Liver (tissue), 9 donors: ENCODE data around the gene NEUROG3. TPM values are rescaled to one million over a fixed set of nuclear protein-coding genes. Genes with fewer than 3 reads are reported as not detected.

ENCODE experiments used
- DNase-seq: peaks from one replicate; pipeline ENCODE4 v3.0.0-alpha.2; 2017; ENCODE audit warnings: low spot score
- H3K27ac ChIP-seq, 2 donors: one replicate each; pipeline ENCODE4 v1.7.0; 2013; ENCODE audit warnings: inconsistent platforms in 2 of 2, low read length in 2 of 2, control low read depth in 1 of 2, low read depth in 1 of 2, mild to moderate bottlenecking in 1 of 2
- H3K27me3 ChIP-seq, 4 donors: one replicate each; pipeline versions ENCODE4 v1.6.1 to v1.7.0; 2013; ENCODE audit warnings: low read length in 3 of 4, inconsistent platforms in 1 of 4, mild to moderate bottlenecking in 1 of 4, moderate library complexity in 1 of 4; ENCODE audit not compliant: control insufficient read depth in 4 of 4, insufficient read depth in 4 of 4
- H3K36me3 ChIP-seq, 4 donors: one replicate each; pipeline versions ENCODE4 v1.6.1 to v1.7.0; 2013; ENCODE audit warnings: low read length in 3 of 4, mild to moderate bottlenecking in 3 of 4, low read depth in 1 of 4, moderate library complexity in 1 of 4; ENCODE audit not compliant: control insufficient read depth in 4 of 4, insufficient read depth in 3 of 4
- H3K4me1 ChIP-seq, 4 donors: one replicate each; pipeline versions ENCODE4 v1.6.1 to v1.7.0; 2013; ENCODE audit warnings: low read length in 3 of 4, mild to moderate bottlenecking in 3 of 4, moderate library complexity in 1 of 4; ENCODE audit not compliant: control insufficient read depth in 4 of 4, insufficient read depth in 4 of 4
- H3K4me3 ChIP-seq, 3 donors: one replicate each; pipeline versions ENCODE4 v1.6.1 to v1.7.0; 2013; ENCODE audit warnings: low read length in 3 of 3, control low read depth in 1 of 3, low read depth in 1 of 3, mild to moderate bottlenecking in 1 of 3
- H3K9ac ChIP-seq, 2 donors: one replicate each; pipeline ENCODE4 v1.7.0; 2013; ENCODE audit warnings: low read length in 2 of 2, mild to moderate bottlenecking in 2 of 2, moderate library complexity in 2 of 2, control low read depth in 1 of 2, low read depth in 1 of 2
- H3K9me3 ChIP-seq, 4 donors: one replicate each; pipeline versions ENCODE4 v1.6.1 to v1.7.0; 2013; ENCODE audit warnings: low read length in 3 of 4; ENCODE audit not compliant: control insufficient read depth in 4 of 4
- EGR1 ChIP-seq, 2 donors: IDR thresholded peaks; 2 replicates each; pipeline ENCODE4 v1.6.1; 2016 to 2018; ENCODE audit warnings: antibody characterized with exemption in 2 of 2, low read depth in 2 of 2
- FOXA1 ChIP-seq: IDR thresholded peaks from 2 replicates; pipeline ENCODE4 v1.6.1; 2016; ENCODE audit warnings: antibody characterized with exemption
- FOXA2 ChIP-seq: IDR thresholded peaks from 2 replicates; pipeline ENCODE4 v1.6.1; 2016; ENCODE audit warnings: antibody characterized with exemption
- GABPA ChIP-seq, 2 donors: IDR thresholded peaks in 1 of 2; conservative IDR thresholded peaks in 1 of 2; 2 replicates each; pipeline ENCODE4 v1.6.1; 2016; ENCODE audit warnings: antibody characterized with exemption in 2 of 2, mild to moderate bottlenecking in 1 of 2, moderate library complexity in 1 of 2
- HNF4A ChIP-seq, 2 donors: conservative IDR thresholded peaks; 2 replicates each; pipeline ENCODE4 v1.6.1; 2016; ENCODE audit warnings: antibody characterized with exemption in 2 of 2, mild to moderate bottlenecking in 2 of 2
- JUND ChIP-seq, 2 donors: IDR thresholded peaks; 2 replicates each; pipeline ENCODE4 v1.6.1; 2016; ENCODE audit warnings: antibody characterized with exemption in 2 of 2
- NR2F2 ChIP-seq: IDR thresholded peaks from 2 replicates; pipeline ENCODE4 v1.6.1; 2016; ENCODE audit warnings: antibody characterized with exemption
- RXRA ChIP-seq, 2 donors: IDR thresholded peaks; 2 replicates each; pipeline ENCODE4 v1.6.1; 2017 to 2018; ENCODE audit warnings: antibody characterized with exemption in 2 of 2, mild to moderate bottlenecking in 1 of 2
- SP1 ChIP-seq: IDR thresholded peaks from 2 replicates; pipeline ENCODE4 v1.6.1; 2018; ENCODE audit warnings: antibody characterized with exemption, mild to moderate bottlenecking
- YY1 ChIP-seq: IDR thresholded peaks from 2 replicates; pipeline ENCODE4 v1.6.1; 2016; ENCODE audit warnings: antibody characterized with exemption, mild to moderate bottlenecking
- WGBS: extraction: QIAGEN DNeasy Blood & Tissue Kit; methylation state at CpG from one replicate; pipeline ENCODE4 v1.1.7; 2013; 5-methylcytosine and 5-hydroxymethylcytosine counted together
- polyA plus RNA-seq, 2 donors: library from polyadenylated mRNA; stranded (reverse) in 1 of 2; unstranded in 1 of 2; fragments of 200-250 nt in 1 of 2; fragments of >200 nt in 1 of 2; fragmentation: Nextera tagmentation in 1 of 2; extraction: Ambion mirVana in 1 of 2; gene quantifications; one replicate each; pipeline versions ENCODE4 v1.2.1 to v1.2.3, GENCODE V29; 2013 to 2015
- total RNA-seq, 2 donors: library from RNA; depleted of rRNA; stranded (reverse); fragments of >200 nt; gene quantifications; one replicate each; pipeline ENCODE4 v1.2.3, GENCODE V29; 2014
- TF ChIP-seq, protein P1 (sequence below): IDR thresholded peaks from 2 replicates; pipeline ENCODE4 v1.6.1; 2016; ENCODE audit warnings: antibody characterized with exemption, mild to moderate bottlenecking
- TF ChIP-seq, protein P2 (sequence below): IDR thresholded peaks from 2 replicates; pipeline ENCODE4 v1.6.1; 2016; ENCODE audit warnings: antibody characterized with exemption
- TF ChIP-seq, protein P3 (sequence below): IDR thresholded peaks from 2 replicates; pipeline ENCODE4 v1.6.1; 2016; ENCODE audit warnings: antibody characterized with exemption
- TF ChIP-seq, protein P4 (sequence below): fragments of 150-350 bp; IDR thresholded peaks from 2 replicates; pipeline ENCODE4 v1.5.1; 2017; ENCODE audit warnings: improper control_type of control experiment, low read depth, low read length; ENCODE audit not compliant: missing input control
- TF ChIP-seq, protein P5 (sequence below): IDR thresholded peaks from 2 replicates; pipeline ENCODE4 v1.6.1; 2016; ENCODE audit warnings: antibody characterized with exemption
- donor health status: healthy.
- donor health status: healthy.
- donor health status: healthy.
- donor health status: healthy.
- donor health status: healthy.

NEUROG3 gene
- total and polyA plus RNA-seq, 4 donors, result not detected

DNA sequence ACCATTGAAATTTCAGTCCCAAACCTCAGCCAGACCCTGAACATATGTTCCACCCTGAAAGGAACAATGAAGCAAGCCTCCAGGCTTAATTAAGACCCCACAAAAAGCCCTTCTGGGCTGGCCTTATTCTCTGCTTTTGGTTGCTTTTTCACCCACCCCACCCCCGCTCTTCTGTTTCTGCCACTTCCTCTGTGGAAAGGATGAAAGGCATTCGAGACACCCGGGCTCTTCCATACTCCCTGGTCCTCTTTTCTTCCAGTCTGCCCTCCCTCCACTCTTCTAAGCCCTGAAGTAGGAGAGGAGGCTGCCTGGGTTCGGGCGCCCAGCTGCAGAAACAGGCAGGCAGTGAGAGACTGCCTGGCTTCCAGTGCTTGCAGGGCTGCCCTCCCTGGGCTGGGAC, 47.4 kb upstream of the NEUROG3 start:
- H3K27ac ChIP-seq, result no peak overlapping the region
- H3K9me3 ChIP-seq, result peaks cover 0 to 5% (median 0%) of the 10 kb centered on the region in 4 donors
- no peaks in the 10 kb centered on the region for H3K4me1 ChIP-seq
- no peak overlapping the region for H3K4me3 ChIP-seq
- no peaks in the 10 kb centered on the region for H3K36me3 ChIP-seq
- H3K9ac ChIP-seq, result no peak overlapping the region
- TF ChIP-seq, protein P1, sequence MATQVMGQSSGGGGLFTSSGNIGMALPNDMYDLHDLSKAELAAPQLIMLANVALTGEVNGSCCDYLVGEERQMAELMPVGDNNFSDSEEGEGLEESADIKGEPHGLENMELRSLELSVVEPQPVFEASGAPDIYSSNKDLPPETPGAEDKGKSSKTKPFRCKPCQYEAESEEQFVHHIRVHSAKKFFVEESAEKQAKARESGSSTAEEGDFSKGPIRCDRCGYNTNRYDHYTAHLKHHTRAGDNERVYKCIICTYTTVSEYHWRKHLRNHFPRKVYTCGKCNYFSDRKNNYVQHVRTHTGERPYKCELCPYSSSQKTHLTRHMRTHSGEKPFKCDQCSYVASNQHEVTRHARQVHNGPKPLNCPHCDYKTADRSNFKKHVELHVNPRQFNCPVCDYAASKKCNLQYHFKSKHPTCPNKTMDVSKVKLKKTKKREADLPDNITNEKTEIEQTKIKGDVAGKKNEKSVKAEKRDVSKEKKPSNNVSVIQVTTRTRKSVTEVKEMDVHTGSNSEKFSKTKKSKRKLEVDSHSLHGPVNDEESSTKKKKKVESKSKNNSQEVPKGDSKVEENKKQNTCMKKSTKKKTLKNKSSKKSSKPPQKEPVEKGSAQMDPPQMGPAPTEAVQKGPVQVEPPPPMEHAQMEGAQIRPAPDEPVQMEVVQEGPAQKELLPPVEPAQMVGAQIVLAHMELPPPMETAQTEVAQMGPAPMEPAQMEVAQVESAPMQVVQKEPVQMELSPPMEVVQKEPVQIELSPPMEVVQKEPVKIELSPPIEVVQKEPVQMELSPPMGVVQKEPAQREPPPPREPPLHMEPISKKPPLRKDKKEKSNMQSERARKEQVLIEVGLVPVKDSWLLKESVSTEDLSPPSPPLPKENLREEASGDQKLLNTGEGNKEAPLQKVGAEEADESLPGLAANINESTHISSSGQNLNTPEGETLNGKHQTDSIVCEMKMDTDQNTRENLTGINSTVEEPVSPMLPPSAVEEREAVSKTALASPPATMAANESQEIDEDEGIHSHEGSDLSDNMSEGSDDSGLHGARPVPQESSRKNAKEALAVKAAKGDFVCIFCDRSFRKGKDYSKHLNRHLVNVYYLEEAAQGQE, result no peak
- TF ChIP-seq FOXA2 (no peak), HNF4A (conservative IDR thresholded peaks at IDR 0.05) (no peak), JUND (IDR thresholded peaks at IDR 0.05) (no peak), EGR1 (IDR thresholded peaks at IDR 0.05; ENCODE audit: low read depth in 2 of 2) (no peak), YY1 (no peak), NR2F2 (no peak), FOXA1 (no peak), SP1 (no peak), GABPA (IDR thresholded peaks at IDR 0.05 in 1 of 2, conservative IDR thresholded peaks at IDR 0.05 in 1 of 2) (no peak)
- TF ChIP-seq, protein P2, sequence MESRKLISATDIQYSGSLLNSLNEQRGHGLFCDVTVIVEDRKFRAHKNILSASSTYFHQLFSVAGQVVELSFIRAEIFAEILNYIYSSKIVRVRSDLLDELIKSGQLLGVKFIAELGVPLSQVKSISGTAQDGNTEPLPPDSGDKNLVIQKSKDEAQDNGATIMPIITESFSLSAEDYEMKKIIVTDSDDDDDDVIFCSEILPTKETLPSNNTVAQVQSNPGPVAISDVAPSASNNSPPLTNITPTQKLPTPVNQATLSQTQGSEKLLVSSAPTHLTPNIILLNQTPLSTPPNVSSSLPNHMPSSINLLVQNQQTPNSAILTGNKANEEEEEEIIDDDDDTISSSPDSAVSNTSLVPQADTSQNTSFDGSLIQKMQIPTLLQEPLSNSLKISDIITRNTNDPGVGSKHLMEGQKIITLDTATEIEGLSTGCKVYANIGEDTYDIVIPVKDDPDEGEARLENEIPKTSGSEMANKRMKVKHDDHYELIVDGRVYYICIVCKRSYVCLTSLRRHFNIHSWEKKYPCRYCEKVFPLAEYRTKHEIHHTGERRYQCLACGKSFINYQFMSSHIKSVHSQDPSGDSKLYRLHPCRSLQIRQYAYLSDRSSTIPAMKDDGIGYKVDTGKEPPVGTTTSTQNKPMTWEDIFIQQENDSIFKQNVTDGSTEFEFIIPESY, result no peak
- TF ChIP-seq, protein P3, sequence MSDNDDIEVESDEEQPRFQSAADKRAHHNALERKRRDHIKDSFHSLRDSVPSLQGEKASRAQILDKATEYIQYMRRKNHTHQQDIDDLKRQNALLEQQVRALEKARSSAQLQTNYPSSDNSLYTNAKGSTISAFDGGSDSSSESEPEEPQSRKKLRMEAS, result no peak
- TF ChIP-seq, protein P4, sequence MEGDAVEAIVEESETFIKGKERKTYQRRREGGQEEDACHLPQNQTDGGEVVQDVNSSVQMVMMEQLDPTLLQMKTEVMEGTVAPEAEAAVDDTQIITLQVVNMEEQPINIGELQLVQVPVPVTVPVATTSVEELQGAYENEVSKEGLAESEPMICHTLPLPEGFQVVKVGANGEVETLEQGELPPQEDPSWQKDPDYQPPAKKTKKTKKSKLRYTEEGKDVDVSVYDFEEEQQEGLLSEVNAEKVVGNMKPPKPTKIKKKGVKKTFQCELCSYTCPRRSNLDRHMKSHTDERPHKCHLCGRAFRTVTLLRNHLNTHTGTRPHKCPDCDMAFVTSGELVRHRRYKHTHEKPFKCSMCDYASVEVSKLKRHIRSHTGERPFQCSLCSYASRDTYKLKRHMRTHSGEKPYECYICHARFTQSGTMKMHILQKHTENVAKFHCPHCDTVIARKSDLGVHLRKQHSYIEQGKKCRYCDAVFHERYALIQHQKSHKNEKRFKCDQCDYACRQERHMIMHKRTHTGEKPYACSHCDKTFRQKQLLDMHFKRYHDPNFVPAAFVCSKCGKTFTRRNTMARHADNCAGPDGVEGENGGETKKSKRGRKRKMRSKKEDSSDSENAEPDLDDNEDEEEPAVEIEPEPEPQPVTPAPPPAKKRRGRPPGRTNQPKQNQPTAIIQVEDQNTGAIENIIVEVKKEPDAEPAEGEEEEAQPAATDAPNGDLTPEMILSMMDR, result no peak
- TF ChIP-seq, protein P5, sequence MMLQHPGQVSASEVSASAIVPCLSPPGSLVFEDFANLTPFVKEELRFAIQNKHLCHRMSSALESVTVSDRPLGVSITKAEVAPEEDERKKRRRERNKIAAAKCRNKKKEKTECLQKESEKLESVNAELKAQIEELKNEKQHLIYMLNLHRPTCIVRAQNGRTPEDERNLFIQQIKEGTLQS, result no peak
- no peaks in the 10 kb centered on the region for H3K27me3 ChIP-seq
- no peak for DNase-seq
- 56% methylated on average over 5 of the region's 5 CpGs for WGBS

DNA sequence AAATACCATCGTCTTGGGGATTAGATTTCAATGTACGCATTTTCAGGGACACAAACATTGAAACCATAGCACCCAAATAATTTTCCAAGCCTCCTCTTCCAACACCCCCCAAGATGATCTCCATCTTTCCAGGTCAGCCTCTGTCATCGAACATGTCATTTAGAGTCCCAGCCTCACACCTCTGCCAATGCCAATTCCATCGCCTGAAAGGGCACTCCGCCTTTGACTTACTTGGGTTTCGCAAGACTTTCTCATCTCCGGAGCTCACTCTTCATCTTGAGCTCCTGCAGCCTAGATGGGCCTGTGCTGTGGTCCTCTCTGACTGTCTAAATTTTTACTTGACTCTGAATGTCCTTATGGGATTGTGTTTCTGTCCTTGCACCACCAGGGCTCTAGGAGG, 46.4 kb upstream of the NEUROG3 start:
- Histone ChIP-seq H3K4me3 (no peak overlapping the region), H3K9ac (no peak overlapping the region), H3K9me3 (peaks cover 0 to 5% (median 0%) of the 10 kb centered on the region in 4 donors), H3K27me3 (no peaks in the 10 kb centered on the region), H3K27ac (no peak overlapping the region), H3K36me3 (no peaks in the 10 kb centered on the region), H3K4me1 (no peaks in the 10 kb centered on the region)
- 81% methylated on average over 7 of the region's 7 CpGs for WGBS
- DNase-seq, result no peak
- TF ChIP-seq RXRA (IDR thresholded peaks at IDR 0.05), result no peak
